ENCODE results near the gene ABCD4.

ABCD4 gene

DNA sequence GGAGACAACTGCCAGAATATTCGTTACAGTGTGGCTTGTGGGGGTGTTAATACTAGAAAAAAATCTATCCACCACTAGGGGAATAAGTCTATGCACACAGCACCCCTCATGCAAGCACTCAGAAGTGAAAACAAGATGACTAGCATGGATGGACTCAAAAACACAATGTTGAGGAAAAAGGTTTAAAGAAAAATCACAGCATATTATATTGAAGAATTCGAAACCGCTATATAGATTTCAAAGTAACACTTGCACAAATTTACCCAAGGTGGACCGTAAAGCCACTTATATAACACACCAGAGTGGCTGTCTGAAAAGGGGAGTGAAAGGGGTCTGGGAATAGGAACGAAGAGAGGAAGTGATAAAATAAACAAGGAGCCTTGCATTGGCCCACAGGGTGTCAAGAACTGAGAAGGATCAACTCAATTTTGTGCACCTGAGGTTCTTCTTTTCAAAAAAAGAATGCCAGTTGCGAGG, 544 bp downstream of the ABCD4 start:
- DNase-seq (ENCODE audit: low read depth in 2 of 2): peak; percentile 9 to 19

DNA sequence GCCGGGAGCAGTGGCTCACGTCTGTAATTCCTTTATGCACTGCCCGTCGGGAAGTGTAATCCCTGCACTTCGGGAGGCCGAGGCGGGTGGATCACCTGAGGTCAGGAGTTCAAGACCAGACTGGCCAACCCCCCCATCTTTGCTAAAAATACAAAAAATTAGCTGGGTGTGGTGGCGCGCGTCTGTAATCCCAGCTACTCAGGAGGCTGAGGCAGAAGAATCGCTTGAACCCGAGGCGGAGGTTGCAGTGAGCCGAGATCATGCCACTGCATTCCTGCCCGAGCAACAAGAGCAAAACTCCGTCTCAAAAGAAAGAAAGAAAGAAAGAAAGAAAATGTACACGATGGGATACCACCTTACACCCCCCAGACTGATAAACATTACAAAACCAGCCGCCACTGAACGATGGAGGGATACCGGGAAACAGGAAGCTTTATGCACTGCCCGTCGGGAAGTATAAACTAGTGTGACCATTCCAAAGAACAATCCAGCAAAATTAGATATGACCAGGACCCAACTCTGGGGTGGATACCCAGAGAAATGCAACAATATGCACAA, 1.1 kb downstream of the ABCD4 start:
- no peak for DNase-seq (ENCODE audit: low read depth in 2 of 2)

DNA sequence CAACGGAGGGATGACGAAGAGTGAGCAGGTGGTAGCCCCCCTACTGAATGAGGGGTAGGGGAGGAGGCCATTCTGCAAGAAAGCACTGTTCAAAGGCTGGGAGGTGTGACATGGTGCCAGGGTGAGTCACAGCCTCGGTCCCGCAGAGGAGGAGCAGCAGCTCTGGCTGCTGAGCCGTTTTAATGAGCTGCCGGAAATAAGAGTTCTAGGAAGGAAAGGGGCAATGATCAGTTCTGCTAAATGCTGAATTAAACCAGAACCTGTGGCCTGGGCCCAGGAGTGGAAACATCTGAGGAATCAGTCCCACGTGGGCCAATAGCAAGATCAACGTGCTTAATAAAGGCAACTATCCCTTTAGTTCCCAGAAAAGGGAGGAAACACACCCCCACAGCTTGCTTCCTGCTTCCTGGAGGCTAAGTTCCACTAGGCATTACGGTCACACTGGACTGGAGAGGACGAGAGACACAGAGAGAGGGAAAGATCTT, 3.6 kb downstream of the ABCD4 start:
- DNase-seq (ENCODE audit: low read depth in 2 of 2): no peak

DNA sequence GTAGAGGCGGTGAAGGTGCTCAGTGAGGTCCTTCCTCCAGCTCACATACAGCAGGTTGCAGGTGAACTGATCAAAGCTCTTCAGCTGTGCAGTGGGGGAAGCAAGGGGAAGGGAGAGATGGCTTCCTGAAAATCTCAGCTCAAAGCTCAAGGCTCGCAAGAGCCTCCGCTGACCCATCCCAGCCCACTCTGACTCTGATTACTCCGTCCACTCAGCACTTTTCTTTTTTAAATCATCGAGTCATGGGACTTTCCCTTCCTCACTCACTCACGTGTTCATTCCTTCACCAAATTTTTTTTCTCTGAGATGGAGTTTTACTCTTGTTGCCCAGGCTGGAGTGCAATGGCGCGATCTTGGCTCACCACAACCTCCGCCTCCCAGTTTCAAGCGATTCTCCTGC, 4.7 kb downstream of the ABCD4 start:
- no peak for DNase-seq (ENCODE audit: low read depth in 2 of 2)

DNA sequence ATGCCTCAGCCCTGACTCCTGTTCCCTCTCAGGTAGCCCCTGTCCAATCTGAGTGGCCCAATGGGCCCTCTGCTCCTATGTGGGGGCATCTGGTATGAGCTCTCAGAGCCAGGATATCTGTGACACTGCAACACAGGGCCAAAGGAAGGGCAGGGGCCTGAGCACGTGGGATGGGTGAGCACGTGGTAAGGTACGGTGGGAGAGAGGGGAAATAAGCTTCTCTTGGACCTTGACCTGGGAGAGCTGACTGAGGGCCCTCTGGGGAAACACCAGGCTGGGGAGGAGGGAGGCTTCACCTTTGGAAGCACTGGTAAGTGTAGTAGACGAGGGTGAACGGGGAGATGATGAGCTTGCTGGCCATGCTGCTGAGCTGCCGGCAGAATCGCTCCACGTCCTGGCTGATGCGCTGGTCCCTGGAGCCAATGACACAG, 6.7 kb downstream of the ABCD4 start:
- no peak for DNase-seq (ENCODE audit: low read depth in 2 of 2)

DNA sequence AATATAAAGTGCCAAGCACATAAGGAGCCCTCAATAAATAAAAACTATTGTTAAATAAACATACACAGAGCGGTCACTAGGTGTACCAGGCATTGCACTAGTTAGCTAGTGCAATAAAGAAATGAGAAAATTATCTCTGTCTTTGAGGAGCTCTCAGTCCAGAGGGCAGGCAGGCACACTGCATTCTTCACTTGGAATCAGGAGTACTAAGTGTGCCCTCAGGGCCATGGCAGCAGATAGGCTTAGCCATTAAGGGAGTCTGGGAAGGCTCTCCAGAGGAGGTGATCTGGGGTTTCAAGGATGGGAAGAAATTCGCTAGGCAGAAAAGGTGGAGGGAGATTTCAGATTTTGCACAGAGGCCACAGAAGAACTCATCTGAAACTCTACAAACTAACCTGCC, 9.1 kb downstream of the ABCD4 start:
- DNase-seq (ENCODE audit: low read depth in 2 of 2): no peak

DNA sequence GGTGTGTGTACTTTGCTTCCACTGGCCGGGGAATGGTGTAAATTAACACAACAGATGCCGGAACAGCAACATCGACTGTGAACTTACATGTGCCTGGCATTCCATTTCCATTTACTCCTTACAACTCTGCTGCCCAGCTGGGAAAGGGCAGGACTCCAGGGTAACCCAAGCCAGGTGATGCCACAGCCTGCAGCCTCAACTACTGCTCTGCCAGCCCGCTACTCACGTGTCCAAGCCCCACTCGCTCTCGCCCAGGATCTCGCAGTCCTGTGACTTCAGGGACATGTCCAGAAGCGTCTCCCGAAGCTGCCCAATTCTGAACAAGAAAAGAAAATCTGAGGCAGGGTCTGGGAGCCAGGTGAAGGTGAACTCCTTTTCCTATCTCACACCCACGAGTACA, 10.7 kb downstream of the ABCD4 start:
- no peak for DNase-seq (ENCODE audit: low read depth in 2 of 2)

DNA sequence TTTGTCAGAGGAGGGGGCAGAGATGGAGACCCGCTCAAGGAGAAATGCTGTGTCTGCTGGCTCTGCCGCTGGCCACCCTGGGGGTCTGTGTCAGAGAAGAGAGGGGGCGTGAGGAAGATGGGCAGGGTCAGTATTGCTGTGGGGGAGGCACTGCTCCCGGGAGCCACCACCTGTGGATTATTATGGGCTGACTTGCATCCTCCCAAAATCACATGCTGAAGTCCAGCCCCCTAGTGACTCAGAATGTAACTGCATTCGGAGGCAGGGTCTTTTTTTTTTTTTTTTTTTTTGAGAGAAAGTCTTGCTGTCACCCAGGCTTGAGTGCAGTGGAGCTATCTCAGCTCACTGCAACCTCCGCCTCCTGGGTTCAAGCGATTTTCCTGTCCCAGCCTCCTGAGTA, 12.3 kb downstream of the ABCD4 start:
- DNase-seq (ENCODE audit: low read depth in 2 of 2): no peak

DNA sequence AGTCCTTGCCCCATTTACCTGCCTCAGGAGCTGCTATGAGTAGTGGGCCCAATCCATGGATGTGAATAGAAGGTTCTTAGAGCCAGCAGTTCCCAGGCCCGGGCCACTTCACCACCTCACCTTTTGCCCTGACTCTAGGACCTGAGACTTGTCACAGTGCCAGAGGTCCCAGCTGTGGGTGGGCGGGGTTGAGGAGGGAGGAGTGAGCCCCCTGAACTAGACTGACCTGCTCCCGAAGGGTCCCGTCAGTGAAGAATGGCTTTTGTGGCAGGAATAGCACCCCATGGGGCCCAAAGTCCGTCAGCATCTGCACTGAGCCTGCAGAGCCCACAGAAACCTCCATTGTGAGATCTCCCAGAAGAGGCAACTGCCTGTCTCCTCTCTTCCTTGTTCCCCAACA, 12.9 kb downstream of the ABCD4 start:
- no peak for DNase-seq (ENCODE audit: low read depth in 2 of 2)

DNA sequence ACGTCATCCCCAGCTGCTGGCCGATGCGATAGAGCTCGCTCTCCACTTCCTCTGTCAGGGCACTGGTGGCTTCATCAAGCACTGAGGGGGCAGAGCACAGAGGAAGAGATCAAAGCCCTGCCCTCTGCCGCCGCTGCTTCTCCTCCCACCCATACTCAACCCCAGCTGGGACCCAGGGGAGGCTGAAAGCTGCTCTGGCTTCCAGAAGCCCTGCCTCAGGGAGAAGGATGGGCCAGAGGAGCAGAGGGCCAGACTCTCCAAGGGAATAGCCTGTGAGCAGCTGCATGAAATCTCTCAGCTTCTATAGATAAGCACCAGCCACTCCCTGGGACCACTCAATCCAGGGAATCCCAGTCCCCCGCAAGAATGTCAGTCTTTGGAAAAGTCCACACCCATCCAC, 16.0 kb downstream of the ABCD4 start:
- DNase-seq (ENCODE audit: low read depth in 2 of 2): no peak

DNA sequence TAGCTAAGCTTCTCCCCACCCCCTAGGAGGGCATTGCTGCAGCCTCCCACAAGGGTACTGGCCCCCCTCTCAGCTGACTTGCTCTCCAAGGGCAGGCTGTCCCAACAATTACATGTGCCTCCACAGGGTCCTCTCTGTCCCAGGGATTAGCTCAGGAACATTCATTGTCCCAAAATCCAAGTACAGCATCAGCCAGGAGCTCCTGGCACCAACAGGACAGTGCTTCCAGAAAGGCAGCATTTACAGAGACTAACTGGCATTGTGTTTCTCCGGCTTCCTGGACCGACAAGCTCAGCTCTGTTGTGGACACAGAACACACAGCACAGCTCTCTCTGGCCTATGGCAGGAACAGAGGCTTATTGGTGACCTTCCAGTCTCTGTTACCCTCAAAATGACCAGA, 21.7 kb downstream of the ABCD4 start:
- DNase-seq (ENCODE audit: low read depth in 2 of 2): no peak

DNA sequence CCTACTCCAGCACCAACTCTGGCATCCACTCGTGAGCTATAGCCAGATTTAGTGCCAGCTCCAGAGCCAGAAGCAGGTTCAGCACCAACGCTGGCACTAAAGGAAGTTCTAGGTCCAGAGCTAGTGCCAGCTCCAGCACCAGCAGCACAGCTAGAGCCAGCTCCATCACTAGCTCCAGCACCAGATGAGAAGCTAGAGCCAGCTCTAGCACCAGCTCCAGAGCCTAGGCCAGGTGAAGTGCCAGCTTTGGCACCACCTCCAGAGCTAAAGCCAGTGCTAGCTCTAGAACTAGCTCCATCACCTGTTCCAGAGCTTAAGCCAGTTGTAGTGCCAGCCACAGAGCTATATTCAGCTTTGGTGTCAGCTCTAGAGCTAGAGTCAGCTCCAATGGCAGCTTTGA, 24.7 kb downstream of the ABCD4 start:
- DNase-seq (ENCODE audit: low read depth in 2 of 2): no peak

DNA sequence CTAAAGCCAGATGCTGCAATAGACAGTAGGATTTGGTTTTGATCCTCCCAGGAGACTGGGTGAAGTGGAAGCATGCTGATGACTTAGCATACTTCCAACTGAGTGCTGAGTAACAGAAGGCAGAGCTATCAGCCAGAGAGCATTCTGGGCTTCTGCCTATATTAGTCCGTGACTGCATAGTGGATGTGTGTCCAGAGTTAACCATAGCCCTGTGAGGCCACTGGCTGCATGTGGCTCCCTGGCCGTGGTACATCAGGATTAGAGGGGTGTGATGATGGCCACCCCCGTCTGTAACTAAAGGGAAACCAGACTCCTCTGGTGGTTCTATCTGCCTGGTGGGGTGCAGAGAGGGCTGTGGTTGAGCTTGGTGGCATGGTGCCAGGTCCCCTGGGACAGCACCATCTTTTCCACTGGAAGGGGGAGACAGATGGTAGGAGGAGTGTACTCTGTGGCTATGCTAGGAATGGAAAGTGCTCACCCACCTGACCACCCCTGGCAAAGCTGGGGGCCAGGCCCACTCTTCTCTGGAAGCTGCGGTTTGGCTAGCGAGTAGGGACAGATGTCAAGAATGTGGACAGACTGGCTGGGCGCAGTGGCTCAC, 27.4 kb downstream of the ABCD4 start:
- peak; percentile 79 to 83 for DNase-seq (ENCODE audit: low read depth in 2 of 2)

DNA sequence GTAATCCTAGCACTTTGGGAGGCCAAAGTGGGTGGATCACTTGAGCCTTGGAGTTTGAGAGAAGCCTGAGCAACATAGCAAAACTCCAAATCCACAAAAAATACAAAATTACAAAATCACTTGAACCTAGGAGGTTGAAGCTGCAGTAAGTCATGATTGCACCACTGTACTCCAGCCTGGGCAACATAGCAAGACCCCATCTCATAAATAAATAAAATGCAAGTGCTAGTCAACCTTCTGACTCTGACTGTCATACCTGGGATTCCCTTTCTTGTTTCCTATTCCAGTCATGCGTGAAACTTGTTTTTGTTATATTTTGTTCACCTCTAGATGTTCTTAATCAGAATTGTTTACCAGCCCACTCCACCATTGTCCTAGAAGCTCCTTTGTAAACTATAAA, 31.4 kb downstream of the ABCD4 start:
- no peak for DNase-seq (ENCODE audit: low read depth in 2 of 2)

DNA sequence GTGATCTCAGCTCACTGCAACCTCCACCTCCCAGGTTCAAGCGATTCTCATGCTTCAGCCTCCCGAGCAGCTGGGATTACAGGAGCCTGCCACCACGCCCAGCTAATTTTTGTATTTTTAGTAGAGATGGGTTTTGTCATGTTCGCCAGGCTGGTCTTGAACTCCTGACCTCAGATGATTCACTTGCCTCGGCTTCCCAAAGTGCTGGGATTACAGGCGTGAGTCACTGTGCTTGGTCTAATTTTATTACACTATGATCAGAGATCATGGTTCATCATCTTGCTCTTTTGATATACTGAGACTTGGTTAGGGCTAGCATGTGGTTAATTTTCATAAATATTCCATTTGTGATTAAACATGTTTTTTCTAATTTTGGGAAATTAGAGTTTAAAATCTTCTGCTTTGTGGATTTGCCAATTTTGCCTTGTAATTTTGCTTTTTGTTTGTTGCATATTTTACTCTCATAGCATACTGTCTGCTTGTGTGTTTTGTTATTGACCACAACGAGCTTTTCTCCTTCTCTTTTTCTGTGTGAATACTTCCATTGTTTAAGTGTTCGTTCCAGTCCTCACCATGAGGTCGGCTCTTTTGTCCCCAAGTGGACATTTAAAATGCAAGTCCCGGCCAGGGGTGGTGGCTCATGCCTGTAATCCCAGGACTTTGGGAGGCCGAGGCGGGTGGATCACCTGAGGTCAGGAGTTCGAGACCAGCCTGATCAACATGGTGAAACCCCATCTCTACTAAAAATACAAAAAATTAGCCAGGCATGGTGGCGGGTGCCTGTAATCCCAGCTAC, 32.2 kb downstream of the ABCD4 start:
- DNase-seq (ENCODE audit: low read depth in 2 of 2): peak; percentile 14 to 21

DNA sequence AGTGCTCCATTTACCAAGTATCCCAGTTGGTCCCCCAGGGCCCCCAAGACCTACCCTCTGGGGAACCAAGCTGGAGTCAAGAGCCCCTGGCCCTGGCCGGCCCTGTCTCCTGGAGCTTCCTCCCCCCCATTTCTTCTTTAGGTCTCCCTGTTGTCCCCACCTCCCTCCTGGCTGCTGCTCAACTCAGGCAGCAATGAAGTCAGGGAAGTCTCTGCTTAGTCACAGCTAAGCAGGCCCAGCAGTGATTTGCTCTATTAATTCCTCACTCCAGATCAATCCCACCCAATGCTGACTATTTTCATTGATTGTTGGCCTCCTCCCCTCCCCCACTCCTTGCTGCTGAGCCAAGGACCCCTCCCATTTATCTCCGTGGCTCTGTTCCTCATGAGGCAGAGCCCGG, 35.1 kb downstream of the ABCD4 start:
- DNase-seq (ENCODE audit: low read depth in 2 of 2): no peak

DNA sequence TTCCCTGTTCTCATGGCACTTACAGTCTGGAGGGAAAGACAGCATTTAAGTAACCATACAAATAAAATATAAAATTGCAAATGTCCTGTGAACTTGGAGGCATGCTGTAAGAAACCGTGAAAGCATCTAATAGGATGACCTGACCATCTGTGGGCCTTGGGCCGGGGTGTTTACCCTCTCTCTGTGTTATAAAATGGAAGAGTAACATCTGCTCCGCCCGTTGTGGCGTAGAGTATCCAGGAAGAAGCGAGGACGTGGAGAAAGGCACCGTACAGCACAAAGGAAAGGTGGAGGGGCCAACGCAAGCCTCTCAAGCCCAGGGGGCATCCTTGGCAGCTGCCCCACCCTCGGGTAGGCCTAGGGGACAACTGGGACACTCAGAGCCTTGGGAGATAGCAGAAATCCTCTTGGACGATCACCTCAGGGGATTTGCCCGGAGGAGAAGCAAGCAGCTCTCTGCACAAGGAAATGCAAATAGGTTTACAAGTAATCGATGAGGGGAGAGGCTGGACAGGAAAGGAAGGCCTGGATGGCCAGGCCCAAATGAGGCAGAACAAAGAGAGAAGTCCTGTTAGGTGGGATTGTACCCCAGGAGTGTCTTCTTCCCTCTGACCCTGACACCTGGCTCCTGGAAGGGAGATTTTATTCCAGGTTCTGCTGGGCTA, 37.3 kb downstream of the ABCD4 start:
- no peak for DNase-seq (ENCODE audit: low read depth in 2 of 2)

DNA sequence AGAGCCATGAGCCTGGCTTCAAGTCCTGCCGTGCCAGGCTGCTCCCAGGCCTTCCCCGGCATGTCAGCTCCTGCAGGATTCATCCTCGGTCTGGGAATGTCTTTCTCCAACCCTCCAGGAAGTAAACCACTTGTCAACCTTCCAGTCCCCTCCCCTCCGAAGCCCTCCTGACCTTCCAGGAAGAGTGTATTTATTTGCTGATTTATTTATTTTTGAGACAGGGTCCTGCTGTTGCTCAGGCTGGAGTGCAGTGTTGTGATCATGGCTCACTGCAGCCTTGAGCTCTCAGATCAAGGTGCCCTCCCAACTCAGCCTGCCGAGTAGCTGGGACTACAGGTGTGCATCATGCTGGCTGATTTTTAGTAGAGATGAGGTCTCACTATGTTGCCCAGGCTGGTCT, 38.8 kb downstream of the ABCD4 start:
- DNase-seq (ENCODE audit: low read depth in 2 of 2): no peak

DNA sequence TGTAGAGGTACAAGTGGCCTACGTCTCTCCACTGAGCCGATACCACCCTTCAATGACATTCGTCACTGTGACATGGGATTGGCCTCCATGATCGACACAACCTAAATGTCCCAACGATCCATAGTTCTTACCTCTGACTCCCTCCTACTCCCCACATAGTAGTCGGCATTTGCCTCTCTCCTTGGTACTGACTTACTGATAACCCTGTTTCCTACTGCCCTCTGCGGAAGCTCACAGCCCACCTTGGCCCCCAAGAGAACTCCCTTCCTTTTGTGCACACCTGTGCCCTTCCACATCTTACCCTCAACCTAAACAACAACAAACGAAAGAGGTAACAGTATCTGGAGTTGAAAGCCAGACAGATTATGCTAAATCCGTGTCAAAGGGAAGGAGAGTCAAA, 39.6 kb downstream of the ABCD4 start:
- DNase-seq (ENCODE audit: low read depth in 2 of 2): no peak

DNA sequence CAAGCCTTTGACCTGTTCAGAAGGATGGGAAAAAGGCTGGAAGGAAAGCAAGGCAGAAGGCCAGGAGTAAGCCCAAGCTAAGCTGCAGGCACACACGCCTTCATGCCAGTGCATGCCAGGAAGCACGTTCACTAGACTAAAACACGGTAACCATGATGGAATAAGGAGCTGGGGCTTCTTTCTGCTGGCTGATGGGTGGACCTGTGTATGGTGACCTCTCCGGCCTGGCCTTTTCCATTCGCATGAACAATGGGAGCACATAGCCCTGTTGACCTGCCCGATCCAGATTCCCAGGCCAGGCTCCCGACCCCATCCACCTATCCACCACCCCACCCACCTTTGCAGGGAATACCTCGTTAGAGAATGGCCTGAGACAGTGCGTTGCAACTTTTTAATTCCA, 40.7 kb downstream of the ABCD4 start:
- DNase-seq (ENCODE audit: low read depth in 2 of 2): no peak

DNA sequence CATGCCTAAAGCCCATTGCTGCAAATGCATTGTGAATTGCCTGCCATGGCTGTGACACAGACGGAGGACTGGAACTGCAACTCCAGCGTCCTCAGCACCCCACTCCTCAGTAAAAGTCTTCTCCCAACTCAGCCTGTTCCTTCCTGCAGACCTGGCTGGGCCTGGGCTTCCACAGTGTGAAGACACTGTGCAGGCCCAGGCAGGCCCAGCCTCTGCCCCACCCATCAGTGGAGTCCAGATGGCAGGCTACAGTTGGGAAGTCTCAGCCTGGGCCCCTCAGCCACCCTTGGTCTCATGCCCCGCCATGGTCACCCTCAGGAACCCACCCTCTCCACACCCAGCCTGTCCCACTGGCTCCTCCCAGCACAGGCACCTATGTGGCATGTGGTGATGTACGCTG, 41.4 kb downstream of the ABCD4 start:
- DNase-seq (ENCODE audit: low read depth in 2 of 2): no peak

DNA sequence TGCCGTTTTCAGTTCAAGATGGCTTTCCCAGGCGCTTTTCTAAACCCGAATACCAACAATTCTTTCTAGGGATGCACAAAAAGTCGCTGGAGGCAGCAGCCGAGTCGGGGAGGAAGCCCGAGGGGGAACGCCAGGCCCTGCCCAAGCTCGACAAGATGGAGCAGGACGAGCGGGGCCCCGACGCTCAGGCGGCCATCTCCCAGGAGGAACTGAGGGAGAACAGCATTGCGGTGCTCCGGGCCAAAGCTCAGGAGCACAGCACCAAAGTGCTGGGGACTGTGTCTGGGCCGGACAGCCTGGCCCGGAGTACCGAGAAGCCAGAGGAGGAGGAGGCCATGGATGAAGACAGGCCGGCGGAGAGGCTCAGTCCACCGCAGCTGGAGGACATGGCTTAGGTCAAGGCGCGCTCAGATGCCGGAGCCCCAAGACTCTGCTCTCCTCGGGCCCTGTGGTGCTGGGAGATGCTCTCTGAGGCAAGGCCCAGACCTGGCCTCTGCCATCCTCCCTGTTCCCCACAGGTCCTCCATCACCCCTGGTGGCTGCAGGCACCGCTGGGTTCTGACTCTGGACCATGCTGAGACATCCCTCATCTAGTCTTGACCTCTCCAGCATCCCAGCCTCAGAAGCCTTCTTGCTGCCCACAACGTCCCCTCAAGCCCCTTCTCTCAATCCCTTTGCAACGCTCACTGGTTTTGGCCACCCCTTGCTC, 42.1 kb downstream of the ABCD4 start:
- no peak for DNase-seq (ENCODE audit: low read depth in 2 of 2)

Measured in fibroblast of skin of left biceps (primary cell).